Stimulated activated CD8-positive, alpha-beta memory T cell treated with anti-CD3 and anti-CD28 coated beads, Interleukin-15, amount 100 ng/mL, for 24 hours (primary cell): ENCODE results near the gene JMJD7.

ENCODE experiments used
- DNase-seq: peaks from one replicate; pipeline ENCODE4 v3.0.0-alpha.2; 2020; ENCODE audit warnings: low read depth

The JMJD7 gene

DNA sequence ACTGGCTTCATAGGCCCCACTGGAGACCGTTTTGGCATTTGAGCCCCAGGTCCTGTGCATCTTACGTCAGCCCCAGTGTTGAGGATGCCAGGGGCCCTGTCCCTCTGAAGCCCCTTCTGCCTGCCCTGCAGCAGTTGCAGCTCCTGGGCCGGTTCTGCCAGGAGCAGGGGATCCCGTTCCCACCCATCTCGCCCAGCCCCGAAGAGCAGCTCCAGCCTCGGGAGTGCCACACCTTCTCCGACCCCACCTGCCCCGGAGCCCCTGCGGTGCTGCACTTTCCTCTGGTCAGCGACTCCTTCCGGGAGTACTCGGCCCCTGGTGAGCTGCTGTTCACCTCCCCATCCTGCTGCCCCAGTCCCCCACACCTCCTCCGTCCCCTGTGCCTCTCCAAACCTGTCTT lies 19.3 kb downstream of the JMJD7 start:
- no peak for DNase-seq

- no peak for DNase-seq
Measured at GRCh38 chr15:41847981-41848380, 20.1 kb downstream of the JMJD7 start.

DNA sequence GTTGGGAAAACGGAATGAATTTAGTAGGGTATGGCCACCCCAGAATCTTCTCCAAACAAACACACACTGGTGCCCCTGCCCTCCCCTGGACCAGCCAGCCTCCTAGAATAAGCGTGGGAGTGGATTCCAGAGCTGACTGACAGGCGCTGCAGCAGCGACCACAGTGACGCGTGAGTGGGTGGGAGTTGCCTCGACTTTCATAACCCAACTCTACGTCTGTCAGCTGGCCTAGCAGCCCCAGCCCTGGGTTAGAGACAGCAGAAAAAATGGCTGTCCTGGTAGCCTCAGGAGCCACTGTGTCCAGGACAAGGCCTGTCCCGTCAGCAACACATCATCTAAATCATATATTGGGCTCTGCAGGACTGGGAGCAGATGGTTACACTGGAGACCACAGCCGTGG lies 20.7 kb downstream of the JMJD7 start:
- DNase-seq = no peak

- DNase-seq = no peak
Measured at GRCh38 chr15:41849204-41849603, 21.3 kb downstream of the JMJD7 start.

DNA sequence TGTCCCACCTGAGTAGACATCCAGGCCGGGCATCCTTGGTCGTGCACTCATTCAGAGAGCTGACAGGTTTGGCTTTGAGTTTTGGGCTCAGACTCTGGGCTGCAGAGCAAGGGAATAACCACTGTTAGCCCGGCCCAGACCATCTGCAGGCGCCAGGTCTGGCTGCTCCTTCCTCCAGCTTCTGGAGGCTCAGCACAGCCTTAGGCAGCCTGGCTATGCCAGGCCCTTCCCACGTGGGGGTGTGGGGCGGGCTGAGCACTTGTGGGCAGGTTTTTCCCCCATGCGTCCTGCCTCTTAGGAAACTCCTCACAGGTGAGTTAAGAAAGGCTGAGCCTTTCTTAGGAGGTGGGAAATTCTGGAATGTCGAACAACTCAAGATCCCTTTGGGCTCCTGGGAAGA lies 22.0 kb downstream of the JMJD7 start:
- DNase-seq = no peak

DNA sequence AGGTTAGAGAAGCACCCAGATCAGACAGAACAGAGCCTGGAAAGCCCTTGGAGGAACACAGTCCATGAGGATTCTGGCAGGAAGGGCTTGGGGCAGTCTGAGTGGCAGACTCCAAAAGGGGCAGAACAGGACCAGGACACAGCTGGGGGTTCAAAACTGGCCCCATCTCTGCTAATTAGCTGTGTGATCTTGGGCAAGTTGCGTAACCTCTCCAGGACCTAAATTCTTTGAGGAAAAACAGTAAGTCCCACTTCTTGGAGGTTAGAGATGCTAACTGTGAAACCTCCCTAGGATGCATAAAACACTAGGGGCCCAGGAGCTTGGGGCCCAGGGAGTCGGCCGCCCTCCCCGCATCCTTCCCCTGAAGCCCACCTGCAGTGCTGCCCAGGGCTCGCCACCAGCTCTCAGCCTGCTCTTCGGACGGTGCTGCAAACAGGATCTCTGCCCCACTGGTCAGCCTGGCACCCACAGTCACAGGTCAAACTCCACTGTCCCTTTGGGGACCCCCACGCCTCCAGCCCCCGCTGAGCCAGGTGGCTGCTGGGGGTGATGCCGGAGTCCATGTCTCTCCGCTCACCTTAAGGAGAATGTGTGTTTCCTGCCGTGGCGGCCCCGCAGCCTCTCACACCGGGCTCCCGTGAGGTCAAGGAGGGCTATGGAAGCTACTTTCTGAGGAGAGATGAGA lies 22.7 kb downstream of the JMJD7 start:
- no peak for DNase-seq

- no peak for DNase-seq
Measured at GRCh38 chr15:41851167-41851523, 23.3 kb downstream of the JMJD7 start.

GRCh38 chr15:41851755-41852370 lies 24.0 kb downstream of the JMJD7 start:
- DNase-seq = no peak

- no peak for DNase-seq
Measured at GRCh38 chr15:41852736-41853590, 25.1 kb downstream of the JMJD7 start.

- no peak for DNase-seq
Measured at GRCh38 chr15:41853831-41854230, 25.9 kb downstream of the JMJD7 start.

- DNase-seq = no peak
Measured at GRCh38 chr15:41854443-41854842, 26.6 kb downstream of the JMJD7 start.

DNA sequence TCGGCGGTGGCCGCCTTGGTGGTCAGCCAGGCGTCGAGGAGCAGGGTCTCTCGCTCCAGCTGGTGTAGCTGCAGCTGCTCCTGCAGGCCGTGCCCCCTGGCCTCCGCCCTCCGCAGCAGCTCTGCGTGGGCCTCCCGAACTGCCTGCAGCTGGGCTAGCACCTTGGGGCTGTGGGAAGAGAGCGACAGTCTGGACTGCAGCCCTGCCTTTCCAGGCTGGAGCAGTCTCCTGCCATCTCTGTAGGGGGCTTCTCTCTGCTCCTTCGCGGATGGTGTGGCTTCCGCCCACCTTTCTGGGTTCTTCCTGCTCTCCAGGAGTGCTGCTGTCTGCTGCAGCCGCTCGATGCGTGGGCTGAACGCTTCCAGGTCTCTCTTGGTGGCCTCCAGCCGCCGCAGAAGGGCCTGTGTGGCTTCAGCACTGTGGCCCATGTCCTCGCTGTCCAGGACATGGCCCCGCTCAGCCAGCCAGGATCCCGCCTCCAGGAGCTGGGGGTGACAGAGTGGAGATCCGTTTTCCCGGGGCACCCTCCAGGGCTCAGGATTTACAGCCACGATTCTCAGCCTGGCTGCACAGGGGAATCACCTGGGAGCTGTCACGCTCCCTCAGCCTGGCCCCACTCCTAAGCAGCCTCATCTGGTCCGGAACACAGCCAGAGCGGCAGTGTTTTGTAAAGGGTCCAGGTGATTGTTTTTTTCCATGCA lies 27.5 kb downstream of the JMJD7 start:
- no peak for DNase-seq

DNA sequence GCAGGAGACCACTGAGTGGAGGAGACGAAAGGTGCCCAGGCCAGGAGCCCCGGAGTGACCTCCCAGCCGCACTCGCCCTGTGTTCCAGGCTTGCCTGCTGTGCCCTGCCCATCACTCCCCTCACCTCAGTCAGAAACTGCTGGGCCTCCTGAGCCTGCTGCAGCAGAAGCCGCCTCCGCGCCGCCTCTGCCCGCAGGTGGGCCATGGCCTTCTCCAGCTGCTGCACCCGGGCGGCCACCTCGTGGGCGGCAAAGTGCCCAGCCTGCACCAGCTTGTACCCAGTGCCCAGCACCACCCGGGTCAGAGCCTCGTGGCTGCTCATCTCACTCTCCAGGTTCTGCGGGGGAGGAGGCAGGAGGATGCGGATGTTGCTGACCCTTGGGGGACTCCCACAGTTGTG lies 28.4 kb downstream of the JMJD7 start:
- DNase-seq = no peak

DNA sequence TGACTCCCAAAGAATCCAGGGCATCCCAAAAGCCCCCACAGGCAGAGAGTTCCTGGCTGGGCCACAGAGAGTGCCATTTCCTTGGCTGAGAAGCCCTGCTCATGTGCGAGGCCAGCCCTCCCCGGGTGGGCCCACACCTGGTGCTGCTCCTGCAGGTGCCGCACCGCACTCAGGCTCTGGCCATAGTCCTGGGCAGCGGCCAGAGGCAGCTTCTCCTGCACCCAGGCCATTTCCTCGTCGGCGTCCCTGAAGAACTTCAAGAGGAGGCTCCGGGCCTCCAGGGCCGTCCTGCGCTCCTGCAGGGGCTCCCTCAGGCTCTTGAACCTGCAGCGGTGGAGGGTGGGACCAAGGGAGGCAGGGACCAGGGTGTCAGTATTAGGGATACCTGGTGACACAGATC lies 28.8 kb downstream of the JMJD7 start:
- DNase-seq = no peak

DNA sequence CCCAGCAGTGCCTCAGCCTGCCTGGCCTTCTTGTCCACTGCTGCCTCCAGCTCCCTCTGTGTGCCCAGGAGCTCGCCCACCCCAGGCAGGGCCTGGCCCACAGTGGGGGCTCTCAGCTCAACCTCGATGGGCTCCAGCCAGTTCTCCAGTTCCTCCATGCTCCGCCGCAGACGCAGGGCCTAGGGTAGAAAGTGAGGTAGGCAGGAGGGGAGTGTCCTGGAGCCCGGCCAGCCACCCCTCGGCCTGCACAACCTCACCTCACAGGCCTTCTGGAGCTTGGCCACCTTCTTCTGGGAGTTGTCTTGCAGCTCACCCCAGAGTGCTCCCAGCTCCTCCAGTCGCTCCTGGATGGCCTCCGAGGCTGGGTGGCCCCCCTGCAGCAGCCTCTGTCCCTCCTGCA lies 29.4 kb downstream of the JMJD7 start:
- no peak for DNase-seq

GRCh38 chr15:41858756-41859155 lies 30.9 kb downstream of the JMJD7 start:
- no peak for DNase-seq

DNA sequence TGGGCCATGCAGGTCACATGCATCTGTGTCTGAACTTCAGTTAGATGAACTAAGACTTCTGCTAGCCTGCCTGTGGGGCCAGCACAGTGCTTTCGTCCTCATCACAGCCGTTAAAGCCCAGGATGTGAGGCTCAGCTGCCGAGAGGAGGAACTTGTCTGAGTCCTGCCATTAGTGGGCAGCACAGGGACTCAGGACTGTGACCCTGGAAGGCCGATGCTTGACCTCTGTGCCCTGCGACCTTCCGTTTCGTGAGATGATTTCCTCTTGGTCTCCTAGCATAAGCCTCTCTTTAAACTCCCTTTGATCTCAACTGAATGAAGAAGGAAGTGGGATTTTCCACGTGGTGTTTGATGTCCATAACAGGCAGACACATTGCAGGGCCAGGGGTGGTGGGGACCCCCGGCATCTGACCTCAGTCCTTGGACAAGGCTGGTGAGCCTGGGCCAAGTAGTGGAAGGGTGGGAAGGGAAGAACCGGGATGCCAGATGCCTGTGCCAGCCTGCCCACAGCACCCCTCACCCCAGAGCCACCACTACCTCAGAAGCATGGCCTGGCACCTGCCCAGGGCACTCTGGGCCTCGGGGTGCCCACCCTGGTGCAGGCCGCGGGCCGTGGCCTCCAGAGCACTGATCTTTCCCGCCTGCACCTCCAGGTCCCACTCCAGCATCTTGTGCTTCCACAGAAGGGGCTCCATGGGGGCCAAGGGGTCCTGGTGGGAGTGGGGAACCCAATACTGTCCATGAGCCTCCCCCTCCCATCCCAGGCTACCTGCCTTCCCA lies 32.3 kb downstream of the JMJD7 start:
- DNase-seq = no peak

GRCh38 chr15:41861736-41862356 lies 34.0 kb downstream of the JMJD7 start:
- no peak for DNase-seq

GRCh38 chr15:41862515-41863116 lies 34.7 kb downstream of the JMJD7 start:
- DNase-seq = no peak

- DNase-seq = no peak
Measured at GRCh38 chr15:41865490-41866055, 37.7 kb downstream of the JMJD7 start.

DNA sequence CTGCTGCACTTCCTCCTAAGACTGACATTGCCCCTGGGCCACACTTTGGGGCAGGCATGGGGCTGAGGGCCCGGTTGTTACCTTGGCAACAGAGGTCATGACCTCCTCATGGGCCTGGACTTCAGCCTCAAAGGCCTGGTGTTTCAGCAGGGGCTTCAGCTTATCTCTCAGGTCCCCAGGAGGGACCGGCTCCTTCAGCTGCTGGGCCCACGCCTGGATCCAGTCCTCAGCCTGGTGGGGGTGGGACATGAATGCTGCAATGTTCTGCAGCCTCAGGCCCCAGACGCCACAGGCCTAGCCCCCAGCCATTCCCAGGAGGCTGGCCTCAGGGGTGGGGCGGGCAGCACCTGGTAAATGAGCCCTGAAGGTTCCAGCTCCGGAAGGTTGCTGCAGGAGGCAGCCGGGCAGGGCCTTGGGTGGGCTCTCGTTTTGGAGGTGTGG lies 38.4 kb downstream of the JMJD7 start:
- DNase-seq = no peak
